KOPT-K1 (cell line): ENCODE measurements around the gene RS1.

Source experiments
- H3K27ac ChIP-seq: fragments of 200-600 bp; sonication (generic); 2 replicates; pipeline ENCODE4 v1.5.1; 2016; ENCODE audit warnings: antibody characterized with exemption, mild to moderate bottlenecking, low read depth, low read length; ENCODE audit not compliant: poor library complexity, severe bottlenecking
- H3K36me3 ChIP-seq: fragments of 200-600 bp; sonication (generic); 2 replicates; pipeline ENCODE4 v1.5.1; 2017; ENCODE audit warnings: antibody characterized with exemption, mild to moderate bottlenecking, low read length, moderate library complexity; ENCODE audit not compliant: insufficient read depth
- H3K9me3 ChIP-seq: fragments of 200-600 bp; sonication (generic); 2 replicates; pipeline ENCODE4 v1.5.1; 2017; ENCODE audit warnings: antibody characterized with exemption, low read length, mild to moderate bottlenecking; ENCODE audit not compliant: insufficient read depth, poor library complexity, severe bottlenecking

RS1 gene

DNA sequence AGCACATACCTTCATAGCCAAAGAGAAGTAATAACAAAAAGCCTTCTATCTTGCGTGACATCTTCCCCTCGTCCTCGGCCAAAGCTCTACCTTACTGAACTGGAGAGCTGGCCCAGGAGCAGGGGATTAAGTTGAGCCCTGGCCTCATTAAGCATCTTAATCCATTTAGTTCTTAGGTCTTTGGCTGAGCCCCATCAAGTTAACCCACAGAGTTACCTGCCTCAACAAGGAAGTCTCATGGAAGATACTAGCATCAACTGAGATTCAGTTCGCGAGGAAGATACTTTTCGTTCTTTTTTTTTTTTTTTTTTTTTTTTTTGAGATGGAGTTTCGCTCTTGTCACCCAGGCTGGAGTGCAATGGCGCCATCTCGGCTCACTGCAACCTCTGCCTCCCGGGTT is at the start of gene RS1:
Gene RS1 (minus strand): TSS at position 101 of the 400 bp plus-strand sequence. CDS start 40 bp downstream, at position 61.
- no peaks in the 10 kb centered on the region for H3K9me3 ChIP-seq
- H3K27ac ChIP-seq: no peak within 1 kb of the TSS
- H3K36me3 ChIP-seq: no peaks in the 10 kb centered on the region

- H3K27ac ChIP-seq: no peak overlapping the region
These were observed 47.9 kb upstream of the RS1 start for GRCh38 chrX:18719852-18720251.

GRCh38 chrX:18714910-18715309 is 43.0 kb upstream of the RS1 start:
- H3K27ac ChIP-seq: no peak overlapping the region
- H3K36me3 ChIP-seq: no peaks in the 10 kb centered on the region
- no peaks in the 10 kb centered on the region for H3K9me3 ChIP-seq

More at GRCh38 chrX:18719852-18720251, 47.9 kb upstream of the RS1 start:
- Histone ChIP-seq H3K36me3 (no peaks in the 10 kb centered on the region), H3K9me3 (no peaks in the 10 kb centered on the region)

DNA sequence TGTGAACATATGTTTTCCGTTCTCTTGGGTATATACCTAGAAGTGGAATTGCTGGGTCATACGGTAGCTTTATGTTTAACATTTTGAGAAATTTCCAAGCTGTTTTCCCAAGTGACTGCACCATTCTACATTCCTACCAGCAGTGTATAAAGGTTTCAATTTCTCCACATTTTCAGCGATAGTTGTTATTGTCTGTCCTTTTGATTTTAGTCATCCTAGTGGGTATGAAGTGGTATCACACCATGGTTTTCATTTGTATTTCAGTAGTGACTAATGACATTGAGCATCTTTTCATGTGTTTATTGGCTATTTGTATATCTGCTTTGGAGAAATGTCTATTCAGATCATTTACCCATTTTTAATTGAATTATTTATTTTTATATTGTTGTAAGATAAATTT is 37.9 kb upstream of the RS1 start:
- Histone ChIP-seq H3K27ac (no peak overlapping the region), H3K36me3 (no peaks in the 10 kb centered on the region), H3K9me3 (no peaks in the 10 kb centered on the region)

DNA sequence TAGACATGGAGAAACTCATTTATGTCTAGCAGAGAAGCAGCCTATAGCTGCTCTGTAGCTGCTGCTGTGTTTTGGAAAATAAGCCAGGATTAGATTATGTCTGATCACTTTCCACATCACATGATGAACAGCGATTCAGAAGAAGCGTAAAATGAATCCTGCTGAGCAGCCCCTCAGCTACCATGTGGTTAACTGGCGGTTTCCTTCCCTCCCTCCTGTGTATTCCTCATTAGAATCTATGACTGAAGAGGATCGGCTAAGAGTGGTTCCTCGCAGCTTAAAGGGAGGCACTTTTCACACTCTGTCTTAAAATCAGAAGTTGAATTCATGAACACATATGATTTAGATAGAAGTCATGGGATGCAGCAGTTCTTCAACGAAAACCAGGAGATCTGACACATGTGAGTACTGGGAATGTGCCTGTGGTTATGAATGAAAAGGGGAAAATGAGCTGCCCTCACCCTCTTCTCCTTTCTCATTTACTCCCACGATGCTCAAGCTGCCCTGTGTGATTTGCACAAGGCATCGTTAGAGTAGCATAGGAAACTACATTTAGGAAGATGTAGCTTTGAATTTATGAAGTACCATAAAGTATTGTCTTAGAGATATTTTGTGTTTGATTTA is 35.6 kb upstream of the RS1 start, which contains the start of gene PPEF1:
Gene PPEF1 (plus strand): TSS at position 220 of the 624 bp plus-strand sequence. CDS start 136 bp downstream, at position 356.
- H3K27ac ChIP-seq: no peak within 1 kb of the TSS
- no peaks in the 10 kb centered on the region for H3K9me3 ChIP-seq
- H3K36me3 ChIP-seq: no peaks in the 10 kb centered on the region

- H3K27ac ChIP-seq: no peak overlapping the region
- no peaks in the 10 kb centered on the region for H3K9me3 ChIP-seq
- H3K36me3 ChIP-seq: no peaks in the 10 kb centered on the region
These were observed 30.7 kb upstream of the RS1 start for GRCh38 chrX:18702362-18703195.

- Histone ChIP-seq H3K36me3 (no peaks in the 10 kb centered on the region), H3K9me3 (no peaks in the 10 kb centered on the region), H3K27ac (no peak overlapping the region)
These were observed 29.9 kb upstream of the RS1 start for GRCh38 chrX:18701621-18702361.

DNA sequence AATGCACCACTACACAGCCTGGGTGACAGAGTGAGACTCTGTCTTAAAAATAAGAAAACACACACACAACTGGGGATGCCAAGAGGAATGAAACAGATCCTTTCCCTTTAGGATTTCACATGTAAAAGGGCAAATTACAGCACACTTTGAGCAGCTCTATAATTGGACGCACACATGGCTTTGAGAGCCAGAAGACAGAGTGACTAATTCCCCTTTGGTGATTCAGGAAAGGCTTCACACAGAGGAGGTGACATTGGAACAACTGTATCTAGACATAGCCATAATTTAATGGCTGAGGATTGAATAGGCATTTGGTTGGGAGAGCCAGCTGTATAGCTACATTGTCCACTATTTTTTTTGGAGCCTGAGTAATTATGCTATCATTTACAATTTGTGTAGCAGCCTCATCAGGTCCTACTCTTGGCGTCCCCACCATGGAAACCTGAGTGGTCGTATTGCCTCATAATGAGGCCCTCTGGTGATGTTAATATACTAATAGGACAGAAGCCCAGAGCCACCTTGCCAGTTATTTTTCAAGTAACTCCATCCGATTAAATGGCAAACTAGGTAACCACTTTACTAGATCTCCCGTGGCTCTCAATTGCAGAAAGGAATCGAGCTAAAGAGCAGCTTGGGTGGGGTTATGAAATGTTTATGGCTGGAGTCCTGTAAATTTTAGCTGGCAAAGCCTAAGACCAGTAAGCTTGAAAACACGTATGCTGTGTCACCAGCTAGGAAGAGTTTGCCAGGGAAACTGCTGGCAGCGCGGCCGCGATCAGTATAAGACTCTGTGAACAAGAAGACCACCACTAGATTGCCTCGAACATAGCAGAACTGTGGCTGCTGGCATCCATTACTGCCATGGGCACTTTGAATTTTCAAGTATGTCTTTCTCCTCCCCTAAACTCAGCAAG is 27.1 kb upstream of the RS1 start:
- H3K9me3 ChIP-seq: no peaks in the 10 kb centered on the region
- no peaks in the 10 kb centered on the region for H3K36me3 ChIP-seq
- H3K27ac ChIP-seq: no peak overlapping the region

DNA sequence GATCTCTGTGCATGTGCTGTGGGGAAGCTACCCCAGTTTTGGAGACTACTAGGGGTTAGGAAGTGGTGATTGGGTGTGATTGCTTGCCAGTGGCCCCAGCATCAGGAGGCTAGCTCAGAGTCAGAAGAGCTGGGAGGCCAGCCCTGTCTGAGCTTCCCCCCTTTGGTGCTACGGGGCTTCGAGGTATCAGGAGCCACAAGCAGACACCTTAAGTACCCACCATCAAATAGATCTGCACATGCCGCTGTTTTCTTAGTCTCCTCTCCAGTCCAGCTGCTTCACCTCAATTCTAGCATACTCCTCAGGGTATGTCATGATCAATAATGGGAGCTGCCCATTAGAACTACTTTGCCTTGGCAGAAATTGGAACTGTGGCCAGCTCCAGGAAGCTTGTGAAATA is 24.7 kb upstream of the RS1 start:
- no peaks in the 10 kb centered on the region for H3K36me3 ChIP-seq
- no peaks in the 10 kb centered on the region for H3K9me3 ChIP-seq
- no peak overlapping the region for H3K27ac ChIP-seq

DNA sequence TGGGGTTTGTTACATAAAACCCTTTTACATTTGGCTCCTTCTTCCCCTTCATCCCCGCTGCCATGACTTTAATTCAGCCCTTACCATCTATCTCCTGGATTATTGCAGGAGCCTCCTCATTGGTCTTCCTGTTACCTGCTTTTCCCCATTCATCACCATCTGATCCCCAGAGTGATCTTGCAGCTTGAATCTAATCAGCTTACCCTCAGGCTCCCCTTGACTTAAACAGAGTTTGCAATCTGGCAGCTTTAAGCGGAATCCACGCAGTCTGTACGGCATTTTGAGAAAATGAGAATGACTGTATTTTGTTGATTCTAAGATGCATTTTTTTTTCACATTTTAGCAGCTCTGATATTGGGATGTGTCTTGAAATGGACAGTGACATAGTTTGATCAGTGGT is 20.6 kb upstream of the RS1 start:
- H3K9me3 ChIP-seq: no peaks in the 10 kb centered on the region
- no peak overlapping the region for H3K27ac ChIP-seq

DNA sequence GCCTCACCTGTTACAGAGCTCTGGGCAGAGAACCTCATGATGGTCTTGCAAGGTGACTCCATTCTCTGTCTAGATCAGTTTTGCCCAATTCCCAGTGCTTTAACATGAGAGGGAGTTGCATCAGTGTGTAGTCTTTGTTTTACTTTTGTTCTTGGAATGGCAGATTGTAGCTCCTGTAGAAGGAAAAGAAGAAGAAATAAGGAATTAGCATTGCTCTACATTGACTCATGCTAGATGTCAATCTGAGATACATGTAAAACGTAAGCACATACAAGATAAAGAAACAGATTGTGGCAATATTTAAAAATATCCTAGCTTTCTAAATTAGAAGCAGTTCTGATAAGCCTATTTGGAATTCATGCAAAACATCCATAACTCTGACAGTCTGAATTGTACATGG is 19.5 kb upstream of the RS1 start:
- Histone ChIP-seq H3K27ac (no peak overlapping the region), H3K9me3 (no peaks in the 10 kb centered on the region), H3K36me3 (no peaks in the 10 kb centered on the region)

More for the DNA sequence above, 20.6 kb upstream of the RS1 start:
- H3K36me3 ChIP-seq: no peaks in the 10 kb centered on the region

GRCh38 chrX:18687856-18688495 is 16.1 kb upstream of the RS1 start:
- Histone ChIP-seq H3K9me3 (no peaks in the 10 kb centered on the region), H3K27ac (no peak overlapping the region), H3K36me3 (no peaks in the 10 kb centered on the region)

DNA sequence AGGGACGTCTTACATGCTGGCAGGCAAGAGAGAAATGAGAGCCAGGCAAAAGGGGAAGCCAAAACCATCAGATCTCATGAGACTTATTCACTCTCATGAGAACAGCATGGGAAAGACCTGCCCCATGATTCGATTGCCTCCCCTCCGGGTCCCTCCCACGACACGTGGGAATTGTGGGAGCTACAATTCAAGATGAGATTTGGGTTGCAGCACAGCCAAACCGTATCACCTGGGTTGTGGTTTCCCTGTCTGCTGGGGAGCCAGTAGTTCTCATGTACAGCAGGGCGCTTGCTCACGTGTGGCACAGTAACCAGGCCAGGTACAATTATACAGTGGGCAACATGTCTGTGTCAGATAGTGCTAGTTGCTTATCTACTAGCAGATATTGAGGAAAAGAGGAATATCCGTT is 11.1 kb upstream of the RS1 start:
- Histone ChIP-seq H3K36me3 (no peaks in the 10 kb centered on the region), H3K27ac (no peak overlapping the region), H3K9me3 (no peaks in the 10 kb centered on the region)

- Histone ChIP-seq H3K36me3 (no peaks in the 10 kb centered on the region), H3K27ac (no peak overlapping the region), H3K9me3 (no peaks in the 10 kb centered on the region)
These were observed 10.1 kb upstream of the RS1 start for GRCh38 chrX:18681996-18682395.
